ENCODE measurements around the gene UTP14C. TPM values are rescaled to one million over a fixed set of nuclear protein-coding genes. Genes with fewer than 3 reads are reported as not detected.

The UTP14C gene
- 22.3 to 27.6 TPM (median 24.4 TPM) in 3 replicates for total RNA-seq
- long read RNA-seq, full-length matches to known transcripts = 1 of 8 reads
- long read RNA-seq, partial matches to known transcripts = 0 of 8 reads
- long read RNA-seq, other reads (novel, unspliced or antisense) = 7 of 8 reads

- no peak within 1 kb of the TSS for H3K4me3 Mint-ChIP-seq (ENCODE audit: unreplicated experiment)
- H3K36me3 Mint-ChIP-seq (ENCODE audit: low read depth) = peaks cover 61% of the 10 kb centered on the region
- H3K27ac Mint-ChIP-seq (ENCODE audit: unreplicated experiment) = no peak within 1 kb of the TSS
- H3K9me3 Mint-ChIP-seq (ENCODE audit: low read depth) = peaks cover 12% of the 10 kb centered on the region
- no peak for TF ChIP-seq CTCF (IDR thresholded peaks at IDR 0.05)
- peaks cover 19% of the 10 kb centered on the region for H3K4me1 Mint-ChIP-seq (ENCODE audit: low read depth)
- no peak for DNase-seq (ENCODE audit: low spot score)
- no peaks in the 10 kb centered on the region for H3K27me3 Mint-ChIP-seq (ENCODE audit: low read depth)
These were observed at the start of gene UTP14C for GRCh38 chr13:52024481-52024880. Gene UTP14C (plus strand): TSS chr13:52024691. CDS start chr13:52028805, 4,114 bp downstream.

- no peak for TF ChIP-seq CTCF (IDR thresholded peaks at IDR 0.05)
- no peaks in the 10 kb centered on the region for H3K27me3 Mint-ChIP-seq (ENCODE audit: low read depth)
- no peak overlapping the region for H3K4me3 Mint-ChIP-seq (ENCODE audit: unreplicated experiment)
- no peaks in the 10 kb centered on the region for H3K9me3 Mint-ChIP-seq (ENCODE audit: low read depth)
- peaks cover 20% of the 10 kb centered on the region for H3K4me1 Mint-ChIP-seq (ENCODE audit: low read depth)
- DNase-seq (ENCODE audit: low spot score) = no peak
- H3K36me3 Mint-ChIP-seq (ENCODE audit: low read depth) = peaks cover 5% of the 10 kb centered on the region
- no peak overlapping the region for H3K27ac Mint-ChIP-seq (ENCODE audit: unreplicated experiment)
These were observed 48.1 kb upstream of the UTP14C start for GRCh38 chr13:51976423-51976822.

- Mint-ChIP-seq H3K4me3 (ENCODE audit: unreplicated experiment) (no peak overlapping the region), H3K27me3 (ENCODE audit: low read depth) (no peaks in the 10 kb centered on the region), H3K27ac (ENCODE audit: unreplicated experiment) (no peak overlapping the region), H3K9me3 (ENCODE audit: low read depth) (no peaks in the 10 kb centered on the region), H3K36me3 (ENCODE audit: low read depth) (peaks cover 5% of the 10 kb centered on the region), H3K4me1 (ENCODE audit: low read depth) (peaks cover 24% of the 10 kb centered on the region)
- no peak for TF ChIP-seq CTCF (IDR thresholded peaks at IDR 0.05)
- DNase-seq (ENCODE audit: low spot score) = no peak
These were observed 47.6 kb upstream of the UTP14C start for GRCh38 chr13:51976890-51977289.

- no peak for TF ChIP-seq CTCF (IDR thresholded peaks at IDR 0.05)
These were observed 46.9 kb upstream of the UTP14C start for GRCh38 chr13:51977625-51978024.

GRCh38 chr13:51978796-51979556, 45.5 kb upstream of the UTP14C start:
- no peak for TF ChIP-seq CTCF (IDR thresholded peaks at IDR 0.05)
- DNase-seq (ENCODE audit: low spot score) = no peak
- Mint-ChIP-seq H3K4me3 (ENCODE audit: unreplicated experiment) (no peak overlapping the region), H3K4me1 (ENCODE audit: low read depth) (peaks cover 29% of the 10 kb centered on the region), H3K27ac (ENCODE audit: unreplicated experiment) (no peak overlapping the region), H3K36me3 (ENCODE audit: low read depth) (no peaks in the 10 kb centered on the region), H3K9me3 (ENCODE audit: low read depth) (peaks cover 2% of the 10 kb centered on the region), H3K27me3 (ENCODE audit: low read depth) (no peaks in the 10 kb centered on the region)

More at GRCh38 chr13:51977625-51978024, 46.9 kb upstream of the UTP14C start:
- no peaks in the 10 kb centered on the region for H3K36me3 Mint-ChIP-seq (ENCODE audit: low read depth)
- DNase-seq (ENCODE audit: low spot score) = no peak
- no peaks in the 10 kb centered on the region for H3K27me3 Mint-ChIP-seq (ENCODE audit: low read depth)
- H3K9me3 Mint-ChIP-seq (ENCODE audit: low read depth) = no peaks in the 10 kb centered on the region
- peak overlapping the region; percentile 74 for H3K27ac Mint-ChIP-seq (ENCODE audit: unreplicated experiment)
- H3K4me1 Mint-ChIP-seq (ENCODE audit: low read depth) = peaks cover 29% of the 10 kb centered on the region
- H3K4me3 Mint-ChIP-seq (ENCODE audit: unreplicated experiment) = no peak overlapping the region

Data from chondrocyte (in vitro differentiated cells).